ENCODE results near the gene SGTA.
A peak's percentile ranks its signal among the peaks of the same experiment; 100 is the strongest.
"Not testable (repeated sequence)": the region's sequence is repeated elsewhere in the genome, so short reads cannot be mapped to it uniquely, and the experiment has no call there.

SGTA gene

GRCh38 chr19:2782936-2783780, at the start of gene SGTA:
Gene SGTA (minus strand): TSS chr19:2783273. CDS start chr19:2769068, 14,205 bp downstream.
- peak; percentile 97 for DNase-seq

- DNase-seq, result no peak
These were observed 44.9 kb upstream of the SGTA start for GRCh38 chr19:2827840-2828489.

- DNase-seq, result no peak
These were observed 43.9 kb upstream of the SGTA start for GRCh38 chr19:2827022-2827421.

DNA sequence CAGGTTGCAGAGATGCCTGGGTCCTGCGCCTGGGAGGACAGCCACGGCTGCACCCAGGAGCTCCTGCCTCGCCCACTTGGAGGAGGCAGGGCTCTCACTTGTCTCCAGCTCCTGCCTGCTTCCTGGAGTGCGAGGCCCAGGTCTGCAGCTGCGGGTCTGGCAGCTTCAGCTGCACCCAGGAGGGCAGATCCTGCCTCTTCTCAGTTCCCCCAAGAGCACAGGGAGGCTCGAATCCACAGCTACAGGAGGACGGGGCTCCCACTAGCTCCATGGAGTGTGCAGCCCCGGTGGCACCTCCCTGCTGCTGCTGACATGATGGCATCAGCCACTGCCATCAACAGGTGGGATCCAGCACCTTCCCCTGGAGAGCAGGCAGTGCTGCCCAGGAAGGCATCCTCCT, 41.1 kb upstream of the SGTA start:
- no peak for DNase-seq

DNA sequence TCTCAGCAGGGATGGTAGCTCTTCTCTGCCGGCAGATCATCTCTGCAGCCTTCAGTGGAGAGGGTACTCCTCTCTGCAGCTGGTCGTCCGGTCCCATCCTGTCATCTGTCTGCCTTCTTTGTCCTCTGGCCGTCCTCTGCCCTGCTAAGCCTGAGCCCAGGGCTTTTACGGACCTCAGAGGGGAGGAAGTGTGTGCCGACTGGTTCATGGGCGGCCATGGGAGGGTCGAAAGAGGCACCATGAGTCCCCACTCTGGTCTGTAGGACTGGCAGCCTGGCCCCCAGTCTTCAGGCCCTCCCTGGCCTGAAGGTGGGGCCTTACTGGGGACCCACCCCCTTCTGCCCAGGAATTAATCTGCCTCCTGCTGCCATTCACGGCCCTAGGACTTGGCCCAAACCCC, 40.6 kb upstream of the SGTA start:
- no peak for DNase-seq

DNA sequence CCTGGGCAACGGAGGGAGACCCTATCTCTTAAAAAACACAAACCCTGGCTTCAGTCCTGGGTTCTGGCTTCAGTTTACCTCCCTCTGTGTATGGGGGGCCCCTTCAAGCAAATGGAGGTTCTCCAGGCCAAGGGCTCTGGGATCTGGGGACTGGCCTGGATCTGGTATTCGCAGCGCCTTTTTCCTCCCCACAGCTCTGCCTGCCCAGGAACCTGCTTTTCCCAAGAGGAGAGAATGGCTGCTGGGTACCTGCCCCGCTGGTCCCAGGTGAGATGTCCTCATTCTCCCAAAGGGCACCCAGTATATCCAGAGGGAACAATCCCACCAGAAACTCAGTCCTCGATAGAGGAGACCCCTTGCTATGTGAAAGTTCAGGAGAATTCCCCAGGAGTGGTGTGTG, 39.8 kb upstream of the SGTA start:
- DNase-seq, result no peak

GRCh38 chr19:2820112-2820702, 37.1 kb upstream of the SGTA start:
- DNase-seq, result no peak

DNA sequence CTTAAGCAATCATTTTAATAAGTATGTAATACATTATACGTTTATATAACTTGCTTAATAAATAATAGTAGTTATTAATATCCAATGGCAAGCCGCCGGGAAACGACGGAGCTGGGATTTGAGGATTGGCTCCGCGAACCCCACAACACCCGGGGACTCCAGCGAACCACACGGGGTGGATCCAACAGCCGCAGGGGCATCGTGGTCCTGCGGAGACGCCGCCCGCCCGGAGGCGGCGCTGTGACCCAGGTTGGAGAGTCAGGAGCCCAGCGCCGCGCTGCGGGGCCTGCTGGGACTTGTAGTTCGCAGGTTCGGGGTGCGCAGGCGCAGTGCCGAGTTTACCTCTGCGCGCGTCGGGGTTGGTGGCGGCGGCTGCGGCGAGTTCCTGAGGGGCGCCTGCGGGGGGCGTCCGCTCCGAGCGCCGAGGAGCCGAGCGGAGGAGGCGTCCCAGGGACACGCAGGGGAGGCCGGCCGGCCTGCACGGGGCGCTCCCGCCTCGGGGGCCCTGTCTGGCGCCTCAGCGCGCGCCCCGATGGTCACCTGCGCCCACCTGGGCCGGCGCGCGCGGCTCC, 36.6 kb upstream of the SGTA start, which contains the start of gene ZNF554:
Gene ZNF554, plus strand, starts transcription at position 329 of the 572 bp plus-strand sequence. Its CDS starts 204 bp downstream, at position 533.
- peak; percentile 89 for DNase-seq

DNA sequence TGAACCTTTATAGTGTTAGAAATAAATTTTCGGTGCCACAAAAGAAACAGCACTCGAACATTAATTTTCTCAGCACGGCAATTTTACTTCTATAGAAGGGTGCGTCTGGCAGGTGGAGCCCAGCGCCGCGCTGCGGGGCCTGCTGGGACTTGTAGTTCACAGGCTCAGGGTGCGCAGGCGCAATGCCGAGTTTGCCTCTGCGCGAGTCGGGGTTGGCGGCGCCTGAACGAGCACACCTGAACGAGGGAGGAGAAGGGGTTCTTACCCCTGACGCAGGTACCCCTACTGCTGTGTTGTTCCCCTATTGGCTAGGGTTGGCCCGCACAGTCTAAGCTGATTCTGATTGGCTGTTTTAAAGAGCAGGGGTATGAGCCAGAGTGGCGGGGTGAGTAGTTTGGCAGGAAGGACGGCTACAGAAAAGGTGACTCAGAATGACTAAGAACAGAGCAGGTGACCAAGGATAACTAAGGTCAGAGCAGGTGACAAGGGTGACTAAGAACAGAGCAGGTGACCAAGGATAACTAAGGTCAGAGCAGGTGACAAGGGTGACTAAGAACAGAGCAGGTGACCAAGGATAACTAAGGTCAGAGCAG, 34.3 kb upstream of the SGTA start:
- DNase-seq, result not testable (repeated sequence)

- no peak for DNase-seq
These were observed 33.6 kb upstream of the SGTA start for GRCh38 chr19:2816641-2817040.

DNA sequence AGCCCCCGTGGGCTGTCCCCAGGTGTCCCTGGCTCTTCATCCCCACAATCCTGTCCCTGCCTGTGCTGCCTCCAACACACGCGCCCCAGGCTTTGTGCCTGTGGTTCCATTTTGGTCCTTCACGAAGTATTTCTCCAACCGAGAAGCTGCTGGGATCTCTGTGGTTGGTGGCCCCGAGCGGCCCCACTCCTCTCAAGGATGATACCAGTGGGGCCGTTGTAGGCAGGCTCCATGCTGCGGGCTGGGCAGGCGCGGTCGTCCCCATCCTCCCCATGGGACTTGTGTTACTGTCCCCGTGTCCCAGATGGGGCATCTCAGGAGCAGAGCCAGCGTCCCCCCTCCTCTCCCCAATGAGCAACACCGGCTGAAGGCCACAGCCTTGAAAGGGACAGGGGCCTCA, 32.9 kb upstream of the SGTA start:
- DNase-seq, result no peak

- no peak for DNase-seq
These were observed 32.1 kb upstream of the SGTA start for GRCh38 chr19:2815191-2815614.

DNA sequence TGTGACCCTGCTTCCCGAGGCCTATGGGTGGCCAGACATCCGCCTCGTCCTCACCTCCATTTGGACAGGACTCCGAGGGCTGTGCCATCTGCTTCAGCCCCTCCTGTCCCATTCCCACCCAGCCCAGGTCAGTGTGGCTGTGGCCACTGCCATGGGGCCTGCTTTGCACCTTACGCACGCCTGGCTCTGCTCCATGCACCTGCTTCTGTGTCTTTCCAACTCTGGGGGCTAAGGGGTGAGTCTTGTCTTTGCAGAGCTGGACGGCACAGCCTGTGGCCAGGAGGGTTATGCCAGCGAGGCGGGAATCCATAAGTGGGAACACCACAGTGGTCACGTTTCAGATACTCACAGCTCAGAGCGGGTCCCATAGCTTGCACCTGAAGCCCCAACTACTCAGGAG, 31.4 kb upstream of the SGTA start:
- no peak for DNase-seq

- no peak for DNase-seq
These were observed 30.4 kb upstream of the SGTA start for GRCh38 chr19:2813235-2814160.

DNA sequence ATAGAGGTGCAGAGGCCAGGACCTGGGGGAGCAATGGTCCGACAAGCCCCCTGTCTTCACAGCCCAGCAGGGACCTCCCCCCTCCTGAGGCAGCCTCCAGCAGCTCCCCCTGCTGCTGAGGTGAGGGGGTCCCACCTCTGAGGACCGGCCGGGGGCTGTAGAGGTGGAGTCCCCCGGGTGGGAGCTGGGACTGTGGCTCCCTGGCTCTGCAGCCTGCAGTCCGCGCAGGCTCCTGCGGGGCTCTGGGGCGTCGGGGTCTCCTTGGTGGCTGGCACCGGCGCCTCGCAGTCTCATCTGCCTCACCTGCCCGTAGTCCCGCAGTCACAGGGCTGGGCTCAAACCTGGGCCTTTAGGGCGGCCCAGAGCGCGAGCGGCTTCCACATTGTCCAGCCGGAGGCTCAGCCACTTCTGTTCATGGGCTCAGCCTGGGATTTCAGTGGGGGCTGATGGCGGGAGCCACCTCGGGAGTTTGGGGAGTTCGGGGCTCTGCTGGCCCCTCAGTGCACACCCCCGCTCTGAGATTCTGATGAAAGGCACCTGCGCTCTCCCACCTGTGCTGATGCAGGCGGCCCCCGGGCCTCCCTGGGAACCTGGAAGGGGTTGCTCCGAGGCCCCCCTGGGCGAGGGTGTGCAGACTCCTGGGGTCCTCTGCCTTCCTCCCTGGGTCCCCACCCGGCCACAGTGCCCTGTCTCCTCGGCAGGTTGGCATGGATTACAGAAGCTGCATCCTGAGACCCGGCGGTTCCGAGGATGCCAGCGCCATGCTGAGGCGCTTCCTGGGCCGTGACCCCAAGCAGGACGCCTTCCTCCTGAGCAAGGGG, 29.6 kb upstream of the SGTA start:
- no peak for DNase-seq

- DNase-seq, result no peak
These were observed 28.8 kb upstream of the SGTA start for GRCh38 chr19:2811735-2812413.

- DNase-seq, result no peak
These were observed 28.2 kb upstream of the SGTA start for GRCh38 chr19:2811221-2811722.

- no peak for DNase-seq
These were observed 27.3 kb upstream of the SGTA start for GRCh38 chr19:2810141-2811091.
